Bronchial epithelial cell (primary cell): ENCODE results near the gene OPRL1. TPM values are rescaled to one million over a fixed set of nuclear protein-coding genes. Genes with fewer than 3 reads are reported as not detected.
A peak's percentile ranks its signal among the peaks of the same experiment; 100 is the strongest.

Experiments
- DNase-seq: peaks from one replicate; pipeline ENCODE4 v3.0.0-alpha.2; 2010; ENCODE audit warnings: low read depth
- FAIRE-seq: peaks from 2 replicates; lab custom pipeline; 2011; peaks lifted over from hg19 to GRCh38; lab: Jason Lieb, UNC
- H3K27me3 ChIP-seq: 2 replicates; pipeline ENCODE4 v1.5.1; 2011; ENCODE audit warnings: low read length; ENCODE audit not compliant: control insufficient read depth, insufficient read depth
- H3K36me3 ChIP-seq: 2 replicates; pipeline ENCODE4 v1.5.1; 2011; ENCODE audit warnings: low read length; ENCODE audit not compliant: control insufficient read depth, insufficient read depth
- H3K4me3 ChIP-seq: 2 replicates; pipeline ENCODE4 v1.5.1; 2011; ENCODE audit warnings: mild to moderate bottlenecking, low read depth, low read length, control low read depth
- CTCF ChIP-seq: IDR thresholded peaks from 2 replicates; pipeline ENCODE4 v1.5.1; 2011; ENCODE audit warnings: mild to moderate bottlenecking, moderate library complexity, low read length, control low read depth, inconsistent platforms; ENCODE audit not compliant: insufficient read depth, severe bottlenecking
- total RNA-seq: library from RNA; depleted of rRNA; stranded (reverse); fragments of >200 nt; gene quantifications from 2 replicates; pipeline ENCODE4 v1.2.1, GENCODE V29; 2014

OPRL1 gene
- total RNA-seq, 1 donor from 2014 or later: under 0.01 TPM

DNA sequence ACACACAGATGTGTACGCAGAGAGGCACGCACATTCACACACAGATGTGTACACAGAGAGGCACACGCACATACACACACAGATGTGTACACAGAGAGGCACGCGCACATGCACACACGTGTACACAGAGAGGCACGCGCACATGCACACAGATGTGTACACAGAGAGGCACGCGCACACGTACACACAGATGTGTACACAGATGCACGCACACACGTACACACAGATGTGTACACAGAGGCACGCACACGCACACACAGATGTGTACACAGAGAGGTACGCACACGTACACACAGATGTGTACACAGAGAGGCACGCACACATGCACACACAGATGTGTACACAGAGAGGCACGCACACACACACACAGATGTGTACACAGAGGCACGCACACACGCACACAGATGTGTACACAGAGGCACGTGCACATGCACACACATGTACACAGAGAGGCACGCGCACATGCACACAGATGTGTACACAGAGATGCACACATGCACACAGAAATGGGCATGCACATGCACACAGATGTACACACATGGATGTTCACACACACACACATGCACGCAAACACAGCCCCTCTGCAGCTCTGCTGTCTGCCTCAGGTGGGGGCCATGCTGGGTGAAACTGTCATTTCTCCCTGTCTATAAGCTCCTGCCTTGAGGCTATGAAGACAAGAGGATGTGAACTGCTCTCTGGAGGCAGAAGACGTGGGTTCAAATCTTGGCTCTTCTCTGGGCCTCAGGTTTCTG, 70.1 kb downstream of the OPRL1 start:
- TF ChIP-seq CTCF: no peak
- Histone ChIP-seq H3K4me3 (no peak overlapping the region), H3K36me3 (no peaks in the 10 kb centered on the region), H3K27me3 (no peaks in the 10 kb centered on the region)
- FAIRE-seq (peak; percentile 23), DNase-seq (no peak)

Other genes with a start within 250 kb of the OPRL1 start
- gene ZBTB46, start 248.8 kb upstream of the OPRL1 start, total RNA-seq: 0.53 and 2.0 TPM in 2 replicates
- not detected in 2 replicates for gene ABHD16B, start 218.6 kb upstream of the OPRL1 start, total RNA-seq
- 172 and 184 TPM in 2 replicates for gene TPD52L2, start 214.8 kb upstream of the OPRL1 start, total RNA-seq
- 120 and 121 TPM in 2 replicates for gene DNAJC5, start 185.0 kb upstream of the OPRL1 start, total RNA-seq
- gene UCKL1, start 123.7 kb upstream of the OPRL1 start, total RNA-seq: 16.8 and 19.0 TPM in 2 replicates
- 4.5 and 6.1 TPM in 2 replicates for gene ZNF512B, start 110.2 kb upstream of the OPRL1 start, total RNA-seq
- 1.1 and 2.7 TPM in 2 replicates for gene SAMD10, start 100.4 kb upstream of the OPRL1 start, total RNA-seq
- gene PRPF6, start 99.0 kb upstream of the OPRL1 start, total RNA-seq: 41.0 and 48.4 TPM in 2 replicates
- 0.53 and 1.2 TPM in 2 replicates for gene C20orf204, start 43.9 kb upstream of the OPRL1 start, total RNA-seq
- not detected in 2 replicates for gene SOX18, start 30.4 kb upstream of the OPRL1 start, total RNA-seq
- gene TCEA2, start 16.9 kb upstream of the OPRL1 start, total RNA-seq: 5.1 and 5.5 TPM in 2 replicates
- 6.1 and 6.7 TPM in 2 replicates for gene RGS19, start 564 bp upstream of the OPRL1 start, total RNA-seq
- 0.13 TPM in 1 of 2 replicates, not detected in the other for gene LKAAEAR1, start 4.3 kb downstream of the OPRL1 start, total RNA-seq
- not detected in 2 replicates for gene NPBWR2, start 27.5 kb downstream of the OPRL1 start, total RNA-seq
- gene MYT1, start 84.4 kb downstream of the OPRL1 start, total RNA-seq: not detected in 2 replicates
- gene PCMTD2, start 175.7 kb downstream of the OPRL1 start, total RNA-seq: 19.0 and 26.9 TPM in 2 replicates